Body of pancreas (tissue), 4 donors: ENCODE data around the gene DNER.

Source experiments
- POLR2A ChIP-seq, 3 donors: fragments of 450-650 bp; IDR thresholded peaks; one replicate each; pipeline ENCODE4 v1.6.1; 2016; ENCODE audit warnings: antibody characterized with exemption in 3 of 3, mild to moderate bottlenecking in 2 of 3
- TF ChIP-seq, protein P1 (sequence below), 7 experiments: fragments of 450-650 bp in 4 of 7; fragments of 200-600 bp in 3 of 7; sonication (generic) in 3 of 7; IDR thresholded peaks; one replicate each; pipeline ENCODE4 v1.5.1; 2016 to 2019; ENCODE audit warnings: antibody characterized with exemption in 7 of 7

DNA sequence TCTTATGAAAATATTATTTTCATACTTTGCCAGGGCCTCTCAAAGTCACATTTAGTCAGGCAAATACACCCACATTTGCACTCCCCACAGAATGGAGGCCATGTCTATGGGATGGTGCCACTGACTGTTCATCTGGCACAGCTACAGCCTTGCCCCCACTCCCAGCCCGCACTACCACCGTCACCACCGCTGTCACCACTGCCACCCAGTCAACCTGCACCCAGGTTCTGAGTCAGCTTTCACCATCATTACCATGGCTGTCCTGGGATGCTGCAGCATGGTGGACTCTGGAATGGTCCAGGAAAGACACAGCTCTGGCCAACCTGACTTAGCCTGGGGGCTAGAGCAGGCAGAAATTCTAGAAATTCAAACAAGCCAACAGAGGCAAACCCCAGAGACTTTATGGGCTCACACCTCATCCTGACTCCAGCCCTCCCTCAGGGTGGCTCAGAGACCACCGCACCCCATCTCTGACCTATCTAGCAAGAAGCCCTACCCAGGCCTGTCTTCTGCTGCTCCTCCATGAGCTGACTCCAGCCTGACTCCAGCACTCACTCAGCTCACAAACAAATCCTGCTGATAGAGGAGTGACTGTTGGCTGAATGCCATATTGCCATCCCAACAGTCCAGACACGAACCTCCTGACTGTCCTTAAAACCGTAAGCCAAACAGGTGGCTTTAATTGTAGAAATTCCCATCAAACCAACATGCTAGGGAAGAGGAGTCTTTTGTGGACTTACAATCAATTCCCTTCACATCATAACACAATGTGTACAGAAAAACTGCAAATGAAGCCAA is 28.0 kb downstream of the DNER start:
- TF ChIP-seq, protein P1, sequence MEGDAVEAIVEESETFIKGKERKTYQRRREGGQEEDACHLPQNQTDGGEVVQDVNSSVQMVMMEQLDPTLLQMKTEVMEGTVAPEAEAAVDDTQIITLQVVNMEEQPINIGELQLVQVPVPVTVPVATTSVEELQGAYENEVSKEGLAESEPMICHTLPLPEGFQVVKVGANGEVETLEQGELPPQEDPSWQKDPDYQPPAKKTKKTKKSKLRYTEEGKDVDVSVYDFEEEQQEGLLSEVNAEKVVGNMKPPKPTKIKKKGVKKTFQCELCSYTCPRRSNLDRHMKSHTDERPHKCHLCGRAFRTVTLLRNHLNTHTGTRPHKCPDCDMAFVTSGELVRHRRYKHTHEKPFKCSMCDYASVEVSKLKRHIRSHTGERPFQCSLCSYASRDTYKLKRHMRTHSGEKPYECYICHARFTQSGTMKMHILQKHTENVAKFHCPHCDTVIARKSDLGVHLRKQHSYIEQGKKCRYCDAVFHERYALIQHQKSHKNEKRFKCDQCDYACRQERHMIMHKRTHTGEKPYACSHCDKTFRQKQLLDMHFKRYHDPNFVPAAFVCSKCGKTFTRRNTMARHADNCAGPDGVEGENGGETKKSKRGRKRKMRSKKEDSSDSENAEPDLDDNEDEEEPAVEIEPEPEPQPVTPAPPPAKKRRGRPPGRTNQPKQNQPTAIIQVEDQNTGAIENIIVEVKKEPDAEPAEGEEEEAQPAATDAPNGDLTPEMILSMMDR (IDR thresholded peaks at IDR 0.05) = no peak
- no peak for TF ChIP-seq POLR2A (IDR thresholded peaks at IDR 0.05)
